D341Med (cell line): ENCODE data around the gene PSD2.

Experiments
- DNase-seq: peaks from one replicate; pipeline ENCODE4 v3.0.0; 2012; ENCODE audit warnings: low spot score

The PSD2 gene

GRCh38 chr5:139812836-139813805 lies 17.5 kb downstream of the PSD2 start:
- DNase-seq: no peak

DNA sequence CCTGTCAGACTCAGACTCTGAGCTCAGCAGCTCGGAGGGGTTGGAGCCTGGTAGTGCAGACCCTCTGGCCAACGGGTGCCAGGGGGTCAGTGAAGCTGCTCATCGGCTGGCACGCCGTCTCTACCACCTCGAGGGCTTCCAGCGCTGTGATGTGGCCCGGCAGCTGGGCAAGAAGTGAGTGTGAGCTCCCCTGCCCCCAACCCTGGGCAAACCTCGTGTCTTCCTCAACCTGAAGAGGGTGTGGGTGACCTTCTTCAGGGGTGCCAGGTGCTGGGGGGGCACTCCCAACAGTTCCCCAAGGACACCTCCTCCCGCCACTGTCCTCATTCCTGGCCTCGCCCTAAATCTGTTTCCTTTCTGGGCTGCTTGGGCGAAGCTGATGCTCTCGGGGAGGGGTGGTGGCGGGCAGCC lies 18.6 kb downstream of the PSD2 start:
- no peak for DNase-seq

DNA sequence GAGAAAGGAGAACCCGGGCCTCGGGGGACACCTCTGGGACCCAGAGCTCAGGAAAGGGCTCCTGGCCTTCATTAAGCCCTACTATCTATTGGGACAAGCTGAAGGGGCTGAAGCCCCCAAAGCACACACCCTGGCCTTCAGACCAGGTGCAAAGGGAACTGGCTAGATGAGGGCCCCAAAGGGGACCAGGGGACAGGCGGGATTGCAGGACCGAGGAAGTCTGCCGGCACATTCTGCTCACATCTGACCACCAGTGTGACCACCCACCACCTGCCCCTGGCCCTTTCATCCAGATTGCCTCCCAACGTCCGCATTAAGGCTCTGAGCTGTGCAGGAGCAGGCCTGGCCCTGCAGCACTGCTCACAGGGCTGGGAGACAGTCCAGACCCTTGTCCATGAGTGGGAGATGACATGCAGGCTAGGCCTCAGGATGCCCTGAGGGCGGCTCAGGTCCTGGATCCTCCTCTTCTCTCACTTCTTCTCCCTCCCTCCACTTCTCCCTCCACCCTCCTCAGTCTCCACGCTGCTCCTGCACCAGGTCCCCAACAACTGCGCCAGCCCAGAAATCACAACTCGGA lies 19.2 kb downstream of the PSD2 start:
- no peak for DNase-seq

GRCh38 chr5:139816566-139816965 lies 21.0 kb downstream of the PSD2 start:
- no peak for DNase-seq

- DNase-seq: no peak
These were observed 21.8 kb downstream of the PSD2 start for GRCh38 chr5:139817362-139817761.

DNA sequence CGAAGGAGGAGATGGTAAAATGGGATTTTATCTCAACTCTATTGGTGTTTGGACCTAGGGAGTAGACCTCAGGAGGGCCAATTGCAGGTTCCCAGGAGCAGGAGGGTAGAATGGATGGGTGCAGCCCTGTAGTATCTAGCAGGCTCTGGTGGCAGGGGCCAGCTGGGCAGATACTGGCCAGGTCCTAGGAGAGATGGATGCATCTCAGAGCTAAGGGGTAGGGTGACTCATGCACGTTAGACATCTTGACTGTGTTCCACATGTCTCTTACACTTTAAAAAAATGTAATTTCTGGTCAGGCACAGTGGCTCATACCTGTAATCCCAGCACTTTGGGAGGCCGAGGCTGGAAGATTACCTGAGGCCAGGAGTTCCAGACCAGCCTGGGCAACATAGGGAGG lies 22.4 kb downstream of the PSD2 start:
- no peak for DNase-seq

DNA sequence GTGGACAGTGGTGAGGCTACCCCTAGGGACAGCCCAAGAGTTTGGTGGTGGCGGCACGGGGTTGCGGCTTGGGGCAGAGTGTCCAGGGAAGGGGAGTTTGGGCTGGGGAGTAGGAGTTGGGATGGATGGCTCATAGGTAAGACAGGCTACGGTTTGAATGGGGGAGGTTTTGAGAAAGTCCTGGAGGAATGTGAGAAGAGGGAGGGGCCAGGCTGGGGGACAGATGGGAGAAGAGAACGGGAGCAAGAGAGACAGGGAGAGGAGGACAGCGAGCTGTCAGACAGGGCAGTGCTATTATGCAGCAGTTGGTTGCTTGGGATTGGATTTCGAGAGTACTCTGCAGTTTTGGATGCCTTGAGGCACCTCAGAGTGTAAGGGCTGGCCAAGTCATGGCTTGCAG lies 24.5 kb downstream of the PSD2 start:
- no peak for DNase-seq

DNA sequence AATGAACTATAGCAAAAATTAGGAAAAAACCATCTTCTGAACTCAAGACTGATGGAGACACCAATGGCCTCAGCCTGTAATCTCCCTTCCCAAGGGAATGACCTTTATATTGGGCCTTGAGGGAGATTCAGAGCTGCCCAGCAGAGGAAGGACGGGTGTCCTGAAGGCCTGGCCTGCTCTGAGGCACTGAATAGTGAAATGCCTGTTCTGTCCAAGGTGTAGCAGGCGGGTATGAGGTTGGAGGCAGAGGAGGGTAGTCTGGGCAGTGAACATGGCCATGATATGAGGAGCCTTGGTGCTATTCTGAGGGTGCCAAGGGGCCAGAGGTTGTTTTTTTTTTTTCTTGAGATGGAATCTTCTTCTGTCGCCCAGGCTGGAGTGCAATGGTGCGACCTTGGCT lies 25.0 kb downstream of the PSD2 start:
- DNase-seq: no peak

- DNase-seq: no peak
These were observed 26.4 kb downstream of the PSD2 start for GRCh38 chr5:139821806-139822552.

DNA sequence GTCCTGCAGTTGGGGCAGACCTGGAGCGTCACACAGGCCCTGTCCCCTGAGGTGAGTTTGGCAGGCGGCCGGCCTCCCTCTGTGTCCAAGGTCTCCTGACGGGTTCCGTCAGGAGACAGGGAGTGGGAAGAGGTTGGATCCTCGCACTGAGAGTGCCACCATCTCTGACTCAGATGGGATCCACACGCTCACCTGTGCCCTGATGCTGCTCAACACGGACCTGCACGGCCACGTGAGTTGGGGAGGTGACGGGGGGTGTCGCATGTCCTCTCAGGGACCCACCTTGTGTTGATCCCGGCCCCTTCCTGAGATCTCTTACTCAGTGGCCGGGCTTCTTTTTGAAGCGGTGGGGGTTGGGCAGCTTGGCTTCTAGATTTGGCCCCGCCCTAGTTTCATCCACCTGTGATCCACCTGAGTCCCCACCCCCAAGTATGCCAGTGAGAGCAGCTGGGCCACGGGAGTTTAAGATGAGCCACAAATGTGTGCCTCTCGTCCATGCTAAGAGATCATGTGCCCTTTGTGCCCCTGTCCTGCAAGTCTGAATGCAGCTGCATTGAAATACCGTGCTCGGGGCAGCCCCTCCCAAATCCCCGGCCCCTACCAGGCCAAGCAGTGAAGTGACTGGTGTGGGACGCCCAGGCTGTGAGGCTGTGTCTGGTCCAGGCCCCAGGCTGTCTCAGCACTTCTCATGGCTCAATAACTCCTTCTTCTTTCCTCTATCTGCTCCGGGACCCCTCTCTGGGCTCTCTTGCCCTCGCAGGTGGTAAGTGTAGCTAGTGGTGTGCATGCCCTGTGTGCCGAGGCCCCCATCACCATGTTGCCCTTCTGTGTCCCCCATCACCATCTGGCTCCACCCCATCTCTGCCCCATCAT lies 27.2 kb downstream of the PSD2 start:
- no peak for DNase-seq

GRCh38 chr5:139823757-139824355 lies 28.2 kb downstream of the PSD2 start:
- DNase-seq: no peak

GRCh38 chr5:139825690-139826089 lies 30.1 kb downstream of the PSD2 start:
- no peak for DNase-seq

DNA sequence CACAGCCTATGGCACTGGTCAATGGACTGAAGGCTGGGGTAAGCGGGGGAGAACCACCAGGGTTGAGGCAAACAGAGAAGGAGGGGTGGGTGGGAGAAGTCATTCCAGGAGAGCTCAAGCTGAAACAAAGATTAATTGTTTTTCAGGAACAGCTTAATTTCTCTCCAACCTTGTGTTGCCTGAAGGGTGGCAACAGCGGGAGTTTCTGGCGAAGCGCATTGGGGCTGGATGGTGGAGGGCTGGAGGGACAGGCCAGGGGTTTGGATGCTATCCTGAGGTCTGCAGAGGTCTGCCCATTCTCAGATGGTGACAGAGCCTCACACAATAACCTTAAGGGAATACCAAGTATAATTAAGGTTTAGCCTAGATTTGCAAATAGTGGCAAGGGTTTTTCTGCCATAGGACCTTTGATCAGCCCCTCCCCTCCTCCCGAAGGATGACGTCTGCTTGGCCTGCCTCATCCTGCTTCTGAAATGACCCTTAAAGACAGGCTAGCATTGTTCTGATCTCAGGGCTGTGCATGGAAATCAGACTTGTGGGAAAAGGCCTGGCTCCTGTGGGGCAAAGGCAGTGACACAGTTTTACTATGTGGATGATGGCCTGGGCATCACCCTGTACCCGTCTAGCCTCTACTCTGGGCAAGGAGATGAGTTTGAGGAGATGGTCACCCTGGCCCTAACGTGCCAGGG lies 32.7 kb downstream of the PSD2 start:
- DNase-seq: no peak

DNA sequence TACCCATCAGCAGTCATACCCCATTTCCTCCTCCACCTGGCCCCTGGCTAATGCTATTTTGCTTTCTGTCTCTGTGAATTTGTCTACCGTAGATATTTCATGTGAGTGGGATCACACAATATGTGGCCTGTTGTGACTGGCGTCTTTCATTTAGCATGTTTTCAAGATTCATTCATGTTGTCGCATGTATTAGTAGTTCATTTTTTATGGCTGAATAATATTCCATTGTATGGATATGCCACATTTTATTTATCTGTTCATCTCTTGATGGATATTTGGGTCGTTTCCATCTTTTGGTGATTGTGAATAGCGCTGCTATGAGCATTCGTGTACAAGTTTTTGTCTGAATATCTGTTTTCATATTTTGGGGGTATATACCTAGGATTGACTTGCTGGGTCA lies 33.9 kb downstream of the PSD2 start:
- no peak for DNase-seq

GRCh38 chr5:139831624-139832023 lies 36.0 kb downstream of the PSD2 start:
- no peak for DNase-seq

GRCh38 chr5:139833525-139833924 lies 37.9 kb downstream of the PSD2 start:
- no peak for DNase-seq

DNA sequence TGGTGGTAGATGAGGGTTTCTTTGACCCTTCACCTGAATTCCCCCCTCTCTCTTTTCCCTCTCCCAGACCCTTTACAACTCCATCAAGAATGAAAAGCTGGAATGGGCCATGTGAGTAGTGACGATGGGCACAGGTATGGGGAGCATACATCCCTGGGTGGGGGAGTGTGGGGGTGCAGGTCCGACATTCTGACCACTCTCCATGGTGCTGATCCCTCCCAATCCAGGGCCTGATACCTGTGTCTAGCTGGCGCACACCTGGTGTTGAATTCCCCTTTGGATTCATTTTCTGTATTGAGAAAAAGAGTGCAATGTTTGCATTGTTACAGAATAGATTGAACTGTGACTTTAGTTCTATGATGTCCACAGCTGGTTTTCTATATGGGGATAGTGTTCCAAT lies 40.0 kb downstream of the PSD2 start:
- no peak for DNase-seq

GRCh38 chr5:139836469-139837208 lies 41.0 kb downstream of the PSD2 start:
- no peak for DNase-seq

- no peak for DNase-seq
These were observed 42.2 kb downstream of the PSD2 start for GRCh38 chr5:139837711-139838380.
